Neutrophil (primary cell): ENCODE data around the gene SEC16B.

ENCODE experiments used
- H3K27ac ChIP-seq: fragments of 200-600 bp; sonication (generic); 2 replicates; pipeline ENCODE4 v1.5.1; 2016; ENCODE audit warnings: mild to moderate bottlenecking, moderate library complexity
- H3K27me3 ChIP-seq: fragments of 200-600 bp; sonication (generic); 2 replicates; pipeline ENCODE4 v1.6.0; 2016; ENCODE audit warnings: mild to moderate bottlenecking
- H3K36me3 ChIP-seq: fragments of 200-600 bp; sonication (generic); 2 replicates; pipeline ENCODE4 v1.5.1; 2017
- H3K4me1 ChIP-seq, 2 experiments: fragments of 200-600 bp in 1 of 2; sonication (generic) in 1 of 2; 1 replicate in 1 of 2; 2 replicates in 1 of 2; pipeline versions ENCODE4 v1.5.1 to v1.6.1; 2013 to 2016; ENCODE audit warnings: low read depth in 1 of 2, low read length in 1 of 2, mild to moderate bottlenecking in 1 of 2, moderate library complexity in 1 of 2; ENCODE audit not compliant: control insufficient read depth in 1 of 2, insufficient read depth in 1 of 2
- H3K4me3 ChIP-seq, 2 experiments: fragments of 200-600 bp in 1 of 2; sonication (generic) in 1 of 2; 1 replicate in 1 of 2; 2 replicates in 1 of 2; pipeline ENCODE4 v1.5.1; 2013 to 2016; ENCODE audit warnings: low read depth in 1 of 2, low read length in 1 of 2, mild to moderate bottlenecking in 1 of 2, moderate library complexity in 1 of 2
- H3K9me3 ChIP-seq: fragments of 200-600 bp; sonication (generic); 2 replicates; pipeline ENCODE4 v1.5.1; 2016
- TF ChIP-seq, protein P1 (sequence below): fragments of 200-600 bp; sonication (generic); IDR thresholded peaks from 2 replicates; pipeline ENCODE4 v1.5.1; 2016; ENCODE audit warnings: antibody characterized with exemption

Gene SEC16B

DNA sequence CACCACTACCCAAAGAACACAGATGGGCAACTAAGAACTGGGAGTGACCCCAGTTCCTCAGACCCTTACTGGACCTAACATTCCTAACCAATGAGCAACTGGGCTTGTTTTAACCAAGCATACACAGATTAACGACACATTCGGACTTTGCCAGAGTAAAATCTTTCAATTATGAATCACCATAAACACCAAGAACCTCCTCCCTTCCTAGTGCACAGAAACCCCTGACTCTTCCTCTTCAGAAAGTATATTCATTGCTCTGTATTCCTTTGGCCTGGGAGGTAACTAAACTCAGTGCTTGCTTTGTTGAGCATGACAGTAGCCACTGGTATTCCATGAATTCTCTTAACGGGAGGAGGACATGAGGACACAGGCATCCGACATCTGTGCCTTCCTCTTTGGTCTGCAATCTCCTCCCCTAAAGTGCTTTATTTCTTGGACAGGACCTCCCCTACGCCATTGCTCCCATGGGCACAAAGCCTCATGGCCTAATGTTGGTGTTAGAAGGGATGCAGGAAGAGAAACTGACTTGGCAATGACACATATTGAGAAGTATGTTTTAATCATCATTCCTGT lies 42.7 kb downstream of the SEC16B start:
- TF ChIP-seq, protein P1, sequence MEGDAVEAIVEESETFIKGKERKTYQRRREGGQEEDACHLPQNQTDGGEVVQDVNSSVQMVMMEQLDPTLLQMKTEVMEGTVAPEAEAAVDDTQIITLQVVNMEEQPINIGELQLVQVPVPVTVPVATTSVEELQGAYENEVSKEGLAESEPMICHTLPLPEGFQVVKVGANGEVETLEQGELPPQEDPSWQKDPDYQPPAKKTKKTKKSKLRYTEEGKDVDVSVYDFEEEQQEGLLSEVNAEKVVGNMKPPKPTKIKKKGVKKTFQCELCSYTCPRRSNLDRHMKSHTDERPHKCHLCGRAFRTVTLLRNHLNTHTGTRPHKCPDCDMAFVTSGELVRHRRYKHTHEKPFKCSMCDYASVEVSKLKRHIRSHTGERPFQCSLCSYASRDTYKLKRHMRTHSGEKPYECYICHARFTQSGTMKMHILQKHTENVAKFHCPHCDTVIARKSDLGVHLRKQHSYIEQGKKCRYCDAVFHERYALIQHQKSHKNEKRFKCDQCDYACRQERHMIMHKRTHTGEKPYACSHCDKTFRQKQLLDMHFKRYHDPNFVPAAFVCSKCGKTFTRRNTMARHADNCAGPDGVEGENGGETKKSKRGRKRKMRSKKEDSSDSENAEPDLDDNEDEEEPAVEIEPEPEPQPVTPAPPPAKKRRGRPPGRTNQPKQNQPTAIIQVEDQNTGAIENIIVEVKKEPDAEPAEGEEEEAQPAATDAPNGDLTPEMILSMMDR = no peak
- H3K27me3 ChIP-seq = no peaks in the 10 kb centered on the region
- no peaks in the 10 kb centered on the region for H3K4me1 ChIP-seq
- no peaks in the 10 kb centered on the region for H3K36me3 ChIP-seq
- H3K9me3 ChIP-seq = no peaks in the 10 kb centered on the region
- H3K27ac ChIP-seq = no peak overlapping the region
- H3K4me3 ChIP-seq = no peak overlapping the region

DNA sequence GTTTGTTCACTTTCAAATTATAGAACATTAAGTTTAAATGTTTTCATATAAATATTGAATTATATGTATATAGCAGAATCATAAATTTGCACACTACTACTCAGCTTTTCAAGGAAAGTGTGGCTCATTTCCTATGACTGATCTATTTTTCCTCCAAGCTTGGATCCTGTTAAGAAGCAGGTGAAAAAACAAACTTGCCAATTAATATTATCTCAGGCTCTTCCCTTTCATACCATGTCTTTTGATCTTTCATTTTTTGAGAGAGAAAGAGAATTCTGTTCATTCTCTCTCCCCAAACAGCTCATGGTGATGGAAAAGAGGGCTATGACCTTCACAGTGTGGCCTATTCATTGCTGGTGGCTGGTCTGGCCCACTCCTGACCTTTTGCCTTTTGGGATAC lies 43.7 kb downstream of the SEC16B start:
- TF ChIP-seq, protein P1 = no peak
- H3K36me3 ChIP-seq = no peaks in the 10 kb centered on the region
- no peak overlapping the region for H3K27ac ChIP-seq
- H3K4me3 ChIP-seq = no peak overlapping the region
- H3K9me3 ChIP-seq = no peaks in the 10 kb centered on the region
- no peaks in the 10 kb centered on the region for H3K4me1 ChIP-seq
- H3K27me3 ChIP-seq = no peaks in the 10 kb centered on the region

DNA sequence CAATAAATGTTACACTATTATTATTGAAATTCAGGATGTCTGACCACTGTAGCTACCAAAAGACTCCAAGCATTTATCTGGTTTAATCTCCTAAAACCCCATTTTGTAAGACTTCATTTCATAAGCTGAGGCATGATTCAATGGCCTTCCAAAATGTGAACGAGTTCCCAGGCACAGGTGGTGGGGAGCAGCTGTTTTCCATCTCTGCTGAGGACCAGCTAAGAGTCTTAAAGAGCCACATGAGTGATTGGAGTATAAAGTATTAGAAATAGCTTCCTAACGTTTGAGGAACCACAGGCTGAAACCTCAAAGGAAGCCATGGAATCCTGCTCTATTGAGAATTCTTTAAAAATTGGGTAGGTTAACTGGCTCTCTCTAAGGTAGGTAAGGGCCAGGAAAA lies 44.9 kb downstream of the SEC16B start:
- peaks cover under 1% of the 10 kb centered on the region for H3K27me3 ChIP-seq
- H3K36me3 ChIP-seq = no peaks in the 10 kb centered on the region
- no peak overlapping the region for H3K27ac ChIP-seq
- H3K4me1 ChIP-seq = no peaks in the 10 kb centered on the region
- no peaks in the 10 kb centered on the region for H3K9me3 ChIP-seq
- TF ChIP-seq, protein P1 = no peak
- H3K4me3 ChIP-seq = no peak overlapping the region

DNA sequence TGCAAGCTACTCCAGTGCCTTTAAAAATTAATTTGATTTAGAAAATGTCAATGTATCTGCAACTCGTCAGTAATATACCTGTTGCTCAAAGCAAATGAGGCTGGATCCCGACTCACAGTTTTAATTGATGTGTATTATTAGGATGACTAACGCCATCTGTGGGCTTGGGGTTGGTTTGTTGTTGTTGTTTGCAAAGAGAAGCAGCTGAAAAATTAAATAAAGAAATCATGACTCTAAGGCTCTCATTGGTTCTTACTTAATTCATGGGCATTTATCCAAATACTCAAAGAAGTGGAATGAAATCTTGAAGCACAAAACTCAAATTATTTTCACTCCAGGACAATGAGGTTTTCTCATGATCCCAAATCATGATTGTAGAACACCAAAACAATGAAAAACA lies 46.4 kb downstream of the SEC16B start:
- no peaks in the 10 kb centered on the region for H3K9me3 ChIP-seq
- H3K27ac ChIP-seq = no peak overlapping the region
- TF ChIP-seq, protein P1 = no peak
- H3K27me3 ChIP-seq = peaks cover 7% of the 10 kb centered on the region
- H3K4me1 ChIP-seq = no peaks in the 10 kb centered on the region
- H3K36me3 ChIP-seq = no peaks in the 10 kb centered on the region
- H3K4me3 ChIP-seq = no peak overlapping the region

DNA sequence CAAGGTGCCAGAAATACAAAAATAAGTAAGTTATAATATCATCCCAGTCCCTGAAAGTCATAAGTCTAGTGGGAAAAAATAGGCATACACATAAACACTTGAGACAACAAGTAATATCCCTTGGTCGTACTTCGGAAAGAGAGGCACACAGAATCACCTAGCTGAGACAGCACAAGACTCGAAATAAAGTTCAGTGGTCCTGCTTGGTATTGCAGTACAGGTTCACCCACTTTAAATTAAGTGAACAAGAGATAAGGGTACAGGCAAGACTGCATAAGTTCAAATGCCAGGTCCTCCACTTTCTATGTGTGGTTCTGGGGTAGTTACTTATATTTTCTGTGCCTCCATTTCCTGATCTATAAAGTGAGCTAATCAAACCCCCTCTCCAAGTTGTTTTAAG lies 47.6 kb downstream of the SEC16B start:
- no peaks in the 10 kb centered on the region for H3K9me3 ChIP-seq
- H3K27ac ChIP-seq = no peak overlapping the region
- H3K27me3 ChIP-seq = peaks cover 7% of the 10 kb centered on the region
- TF ChIP-seq, protein P1 = no peak
- no peak overlapping the region for H3K4me3 ChIP-seq
- H3K36me3 ChIP-seq = no peaks in the 10 kb centered on the region
- H3K4me1 ChIP-seq = no peaks in the 10 kb centered on the region

DNA sequence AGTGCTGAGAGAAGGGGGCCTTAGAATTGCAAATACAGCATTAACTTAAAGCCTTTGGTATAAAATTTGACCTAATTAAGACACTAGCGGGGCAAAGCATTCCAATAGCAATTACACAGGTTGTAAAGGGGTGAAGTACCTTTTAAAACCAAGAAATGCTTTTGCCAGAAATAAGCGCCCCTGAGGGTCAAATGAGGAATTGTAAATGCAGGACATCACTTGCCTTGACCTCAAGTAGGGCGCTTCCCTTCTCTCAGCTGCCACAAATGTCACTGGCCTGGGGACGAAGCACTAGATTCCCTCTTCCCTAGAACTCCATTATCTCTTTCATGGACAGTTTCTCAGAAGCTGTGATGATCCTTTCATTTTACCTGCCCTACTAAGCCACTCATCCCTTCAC lies 48.3 kb downstream of the SEC16B start:
- Histone ChIP-seq H3K4me1 (no peaks in the 10 kb centered on the region), H3K36me3 (no peaks in the 10 kb centered on the region), H3K4me3 (no peak overlapping the region), H3K9me3 (no peaks in the 10 kb centered on the region), H3K27ac (no peak overlapping the region), H3K27me3 (peaks cover 7% of the 10 kb centered on the region)
- TF ChIP-seq, protein P1 = no peak
